ENCODE measurements around the gene MYH6.

MYH6 gene

DNA sequence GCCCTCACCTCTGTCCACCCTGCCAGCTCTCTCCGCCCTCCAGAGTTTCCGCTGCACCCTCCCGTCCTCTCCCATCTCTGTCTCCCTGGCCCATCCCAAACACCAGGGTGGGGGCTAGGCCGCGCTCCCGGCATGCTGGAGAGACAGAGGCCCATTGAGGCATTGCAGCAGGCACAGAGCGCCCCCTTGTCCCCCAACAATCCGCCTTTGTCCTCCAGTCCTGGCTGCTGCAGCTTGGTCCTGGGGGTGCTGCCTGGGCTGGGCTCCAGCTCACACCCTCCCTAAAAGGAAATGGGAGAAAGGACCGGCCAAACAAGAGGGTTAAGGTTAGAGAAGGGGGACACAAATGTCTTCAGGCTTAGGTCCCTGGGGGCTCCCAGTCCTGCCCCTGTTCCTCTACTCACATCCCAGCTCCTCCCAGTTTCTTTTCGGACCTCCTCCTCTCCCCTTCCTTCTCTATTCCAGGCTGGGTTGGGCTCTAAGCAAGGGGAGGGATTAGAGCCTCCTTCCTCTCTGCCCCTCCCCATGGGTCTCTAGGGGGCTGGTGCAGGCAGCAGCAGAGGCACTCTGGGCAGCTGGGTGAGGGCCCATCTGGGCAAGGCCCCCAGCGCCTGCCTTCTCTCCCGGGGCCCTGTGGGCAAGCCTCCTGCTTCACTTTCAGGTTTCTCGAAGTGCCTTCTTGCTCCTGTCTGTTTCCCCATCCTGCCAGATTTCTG, 31.4 kb downstream of the MYH6 start, which contains the start of gene CMTM5:
TSS of gene CMTM5 (plus strand) at position 565 of the 716 bp plus-strand sequence. CDS start 206 bp downstream, outside the sequence.
- no peak for DNase-seq (ENCODE audit: low read depth)

GRCh38 chr14:23375527-23376251, 32.4 kb downstream of the MYH6 start:
- DNase-seq (ENCODE audit: low read depth) = no peak

GRCh38 chr14:23373041-23373440, 35.0 kb downstream of the MYH6 start:
- DNase-seq (ENCODE audit: low read depth) = no peak

DNA sequence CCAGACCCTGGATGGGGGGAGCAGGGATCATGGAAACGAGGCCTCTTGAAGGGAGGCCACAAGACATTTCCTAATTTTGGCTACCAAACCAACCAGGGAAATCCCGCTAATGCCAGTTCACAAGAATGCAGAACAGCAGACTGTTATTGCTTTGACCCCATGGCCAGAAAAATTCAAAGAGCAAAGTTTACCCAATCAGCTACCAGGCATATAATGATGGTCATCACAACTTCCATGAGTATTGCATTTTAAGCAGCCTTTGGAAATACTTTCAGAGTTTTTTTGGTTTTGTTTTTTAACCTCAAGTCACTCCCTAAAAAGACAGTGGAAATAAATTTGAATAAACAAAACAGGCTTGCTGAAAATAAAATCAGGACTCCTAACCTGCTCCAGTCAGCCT, 35.6 kb downstream of the MYH6 start, which contains the start of gene IL25:
TSS of gene IL25 (plus strand) at position 301 of the 400 bp plus-strand sequence.
- no peak for DNase-seq (ENCODE audit: low read depth)

DNA sequence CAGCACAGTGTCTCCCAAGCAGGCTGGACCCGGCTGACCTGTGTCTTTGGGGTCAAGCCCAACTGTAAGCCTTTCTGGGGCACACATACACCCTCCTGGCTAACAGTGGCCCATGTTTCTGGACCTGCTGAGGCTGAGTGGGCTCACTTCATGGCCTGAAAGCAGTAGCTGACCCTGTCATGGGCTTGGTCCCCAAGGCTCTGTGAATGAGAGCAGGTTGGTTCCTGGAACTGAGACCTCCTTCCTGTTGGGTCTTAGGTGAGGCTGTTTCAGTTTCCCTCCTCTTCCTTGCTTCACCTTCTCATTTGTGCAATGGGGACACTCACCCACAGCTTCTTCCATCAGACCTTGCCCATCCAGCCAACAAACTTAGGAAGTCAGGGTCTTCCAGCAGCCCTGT, 36.2 kb downstream of the MYH6 start:
- no peak for DNase-seq (ENCODE audit: low read depth)

GRCh38 chr14:23370221-23370620, 37.9 kb downstream of the MYH6 start:
- DNase-seq (ENCODE audit: low read depth) = no peak

DNA sequence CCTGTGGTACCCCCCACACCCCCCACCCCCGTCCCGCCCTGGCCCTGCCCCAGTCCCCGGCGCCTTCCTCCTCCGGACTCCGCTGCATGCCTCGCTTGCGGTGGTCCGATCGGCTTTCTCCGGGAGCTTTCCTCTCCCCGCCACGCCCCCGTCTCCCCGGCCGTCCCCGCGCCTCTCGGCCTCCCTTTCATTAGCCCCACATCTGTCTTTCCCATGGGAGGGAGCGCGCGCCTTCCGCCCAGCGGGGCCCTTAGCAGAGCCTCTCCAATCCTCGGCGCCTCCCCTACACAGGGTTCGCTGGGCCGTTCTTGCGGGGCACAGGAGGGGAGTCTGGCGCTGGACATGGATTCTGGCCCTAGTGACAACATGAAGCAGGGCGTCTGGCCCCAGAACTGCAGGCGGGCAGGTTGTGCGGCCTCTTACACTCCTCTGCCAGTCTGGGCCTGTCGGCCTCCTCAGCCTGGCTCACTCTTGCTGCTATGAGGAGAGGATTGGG, 41.6 kb downstream of the MYH6 start:
- no peak for DNase-seq (ENCODE audit: low read depth)

DNA sequence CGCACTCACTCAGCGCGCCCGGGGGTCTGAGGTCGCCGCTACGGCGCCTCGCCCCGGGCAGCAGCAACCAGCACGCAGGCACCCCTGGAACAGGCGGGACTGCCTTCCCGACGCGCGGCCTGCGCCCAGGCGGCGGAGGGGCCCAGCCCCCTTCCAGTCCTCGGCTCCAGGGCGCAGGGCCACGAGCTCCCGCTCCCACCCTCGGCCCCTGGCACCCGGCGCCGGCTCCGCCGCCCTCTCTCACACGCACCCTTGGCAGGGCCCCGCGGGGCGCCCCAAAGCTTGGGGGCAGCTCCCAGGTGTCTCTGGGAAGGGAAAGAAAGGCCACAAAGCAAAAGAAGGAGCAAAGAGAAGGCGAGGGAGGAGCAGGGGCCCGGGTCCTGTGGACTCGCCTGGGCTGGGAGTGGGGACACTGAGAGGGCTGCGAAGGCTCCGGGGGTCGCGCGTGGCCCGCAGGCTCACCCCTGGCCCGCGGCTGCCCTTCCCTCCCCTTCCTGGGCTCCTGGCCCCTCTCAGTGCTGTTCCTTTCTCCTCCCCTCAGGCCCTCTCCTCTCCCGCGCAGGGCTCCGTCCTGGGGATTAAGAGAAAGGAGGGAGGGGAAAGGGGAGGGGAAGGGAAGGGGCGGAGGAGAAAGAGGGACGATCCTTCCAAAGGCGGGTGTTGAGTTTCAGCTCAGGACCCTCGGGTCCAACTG, 42.2 kb downstream of the MYH6 start:
- no peak for DNase-seq (ENCODE audit: low read depth)

DNA sequence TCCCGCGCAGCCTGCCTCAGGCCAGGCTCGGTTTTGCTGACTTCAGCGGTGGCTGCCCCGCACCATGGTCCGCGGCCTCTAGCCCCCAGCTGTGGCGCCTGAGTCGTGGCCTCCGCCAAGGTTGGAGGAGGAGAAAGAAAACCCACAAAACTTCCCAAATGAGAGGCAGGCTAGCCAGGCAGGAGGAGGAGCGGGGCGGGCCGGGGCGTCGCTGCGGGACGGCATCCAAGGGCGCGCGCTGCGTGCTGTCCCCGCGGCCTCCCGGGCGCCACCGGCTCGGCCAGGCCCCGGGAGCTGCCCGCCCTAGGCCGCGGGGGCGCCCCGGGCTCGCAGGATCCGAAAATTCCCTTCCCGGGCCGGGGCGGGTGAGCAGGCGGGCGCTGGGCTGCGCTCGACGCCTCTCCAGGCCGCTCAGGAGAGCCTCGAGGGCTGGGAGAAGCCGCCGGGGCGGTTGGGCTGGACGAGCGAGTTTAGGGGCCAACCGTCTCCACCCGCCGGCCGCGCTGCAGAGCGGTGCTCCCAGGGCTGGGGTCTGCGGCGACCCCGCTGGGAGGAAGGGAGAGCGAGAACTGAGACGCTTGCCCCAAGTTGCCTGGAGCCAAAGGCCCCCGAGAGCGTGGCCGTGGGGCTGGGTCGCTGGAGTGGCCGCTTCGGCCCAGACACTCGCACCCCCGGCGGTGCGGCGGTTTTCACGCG, 42.9 kb downstream of the MYH6 start, which contains the start of gene EFS:
TSS of gene EFS (minus strand) at position 137 of the 696 bp plus-strand sequence. CDS start 147 bp downstream, outside the sequence.
- DNase-seq (ENCODE audit: low read depth) = no peak

DNA sequence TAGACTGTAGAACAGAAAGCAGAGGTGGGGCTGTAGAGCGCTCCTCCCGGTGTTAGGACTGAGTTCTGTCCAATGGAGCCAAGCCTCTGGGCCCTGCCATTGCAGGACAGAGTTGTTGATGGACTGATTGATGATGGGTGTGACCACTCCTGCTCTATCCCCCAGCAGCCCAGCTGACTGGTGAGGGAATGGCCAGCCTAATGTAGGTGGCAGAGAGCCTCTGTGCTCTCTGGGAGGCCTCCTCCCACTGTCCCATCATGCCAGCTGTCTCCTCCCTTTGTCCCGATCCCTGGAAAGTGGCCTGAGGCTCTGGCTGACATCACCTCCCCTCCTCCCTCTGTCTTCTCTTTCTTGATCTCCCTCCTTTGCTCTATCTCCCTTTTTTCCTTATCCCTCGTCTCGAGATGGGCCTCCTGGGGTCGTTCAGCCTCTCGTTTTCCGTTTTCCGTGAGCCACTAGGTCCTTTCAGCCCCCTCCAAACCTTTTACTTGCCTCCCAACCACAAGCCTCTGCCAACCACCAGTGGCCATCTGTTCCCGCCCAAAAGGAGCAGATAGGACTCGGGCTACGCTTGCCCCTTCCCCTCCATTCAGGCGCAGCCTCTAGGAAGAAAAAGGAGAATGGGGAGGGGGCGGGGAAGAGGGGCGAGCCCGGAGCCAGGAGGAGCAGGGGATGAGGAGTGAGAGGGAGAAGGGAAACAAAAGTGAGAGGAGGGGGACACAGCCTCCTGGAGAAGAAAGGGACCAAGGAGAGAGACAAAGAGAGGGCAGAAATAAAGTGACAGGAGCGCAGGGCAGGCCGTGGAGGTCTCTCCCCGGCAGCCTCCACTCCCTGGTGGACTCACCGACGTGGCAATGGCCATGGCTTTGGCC, 43.7 kb downstream of the MYH6 start:
- no peak for DNase-seq (ENCODE audit: low read depth)

DNA sequence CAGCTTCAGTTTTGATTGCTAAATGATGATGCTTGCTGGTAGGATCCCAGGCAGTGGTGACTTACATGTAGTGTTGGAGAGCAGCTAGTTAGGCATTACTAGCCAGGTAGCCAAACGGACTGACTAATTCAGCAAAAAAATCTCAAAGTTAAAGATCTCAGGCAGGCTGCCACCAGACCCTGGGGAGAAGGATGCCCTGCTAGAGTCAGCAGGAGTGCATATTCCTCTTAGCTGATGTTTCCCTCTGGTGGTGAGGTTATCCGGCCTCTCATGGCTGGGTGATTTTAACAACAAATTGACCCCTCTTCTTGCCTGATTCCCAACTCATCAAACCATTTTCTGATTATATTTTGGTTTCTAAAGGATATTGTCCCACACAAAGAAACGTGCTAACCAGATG, 45.9 kb downstream of the MYH6 start:
- DNase-seq (ENCODE audit: low read depth) = no peak

GRCh38 chr14:23361763-23362162, 46.3 kb downstream of the MYH6 start:
- DNase-seq (ENCODE audit: low read depth) = no peak

GRCh38 chr14:23361320-23361719, 46.8 kb downstream of the MYH6 start:
- no peak for DNase-seq (ENCODE audit: low read depth)

- no peak for DNase-seq (ENCODE audit: low read depth)
Observed at GRCh38 chr14:23360496-23360895, 47.6 kb downstream of the MYH6 start.

DNA sequence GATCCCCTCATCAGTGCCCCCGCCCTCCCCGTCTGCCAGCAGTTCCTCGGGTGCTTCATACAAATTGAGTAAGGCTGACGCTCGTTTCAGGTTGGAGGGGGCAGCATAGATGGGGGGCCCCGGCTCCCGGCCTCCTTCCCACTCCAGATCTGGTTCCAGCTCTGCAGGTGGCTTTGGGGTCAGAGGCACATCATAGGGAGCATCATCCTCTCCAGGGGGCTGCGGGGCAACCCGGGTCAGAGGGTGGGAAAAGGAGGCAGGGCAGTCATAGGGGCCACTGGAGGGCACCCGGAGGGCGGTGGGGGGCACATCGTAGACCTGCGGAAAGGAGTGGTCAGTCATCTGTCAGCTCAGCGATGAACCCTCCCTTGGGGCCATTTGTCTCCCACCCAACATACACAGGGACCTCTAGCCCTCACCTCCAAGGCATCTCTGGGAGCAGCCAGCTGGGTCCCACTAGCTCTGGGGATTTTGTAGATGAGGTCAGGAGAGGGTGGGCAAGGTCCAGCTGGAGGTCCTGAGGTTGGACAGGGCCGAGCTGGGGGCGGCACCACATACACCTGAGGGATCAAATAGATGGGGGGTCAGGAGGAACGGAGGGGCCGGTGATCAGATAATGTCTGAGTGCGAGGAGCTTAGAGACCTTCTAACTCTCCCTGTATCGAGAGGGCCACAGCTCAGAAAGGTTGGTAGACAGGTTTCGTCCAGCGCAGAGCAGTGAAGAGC, 48.2 kb downstream of the MYH6 start:
- DNase-seq (ENCODE audit: low read depth) = no peak

- DNase-seq (ENCODE audit: low read depth) = no peak
Observed at GRCh38 chr14:23359167-23359626, 48.9 kb downstream of the MYH6 start.

GRCh38 chr14:23358553-23359166, 49.4 kb downstream of the MYH6 start:
- DNase-seq (ENCODE audit: low read depth) = no peak

DNA sequence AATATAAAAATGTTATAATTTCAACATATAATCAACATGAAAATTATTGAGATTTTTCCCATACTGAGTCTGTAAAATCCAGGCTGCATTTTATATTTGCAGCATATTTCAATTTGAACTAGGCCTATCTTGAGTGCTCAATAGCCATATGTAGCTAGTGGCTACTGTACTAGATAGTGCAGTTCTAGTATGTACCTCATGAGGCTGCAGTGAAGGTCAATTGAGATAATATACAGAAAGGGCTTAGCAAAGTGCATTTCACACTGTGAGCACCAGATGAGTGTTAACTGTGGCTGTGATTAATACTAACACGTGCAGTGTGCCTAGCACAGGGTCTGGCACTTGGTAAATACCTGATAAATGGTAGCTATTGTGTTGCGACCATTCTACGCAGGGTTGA, 50.0 kb downstream of the MYH6 start:
- no peak for DNase-seq (ENCODE audit: low read depth)

- DNase-seq (ENCODE audit: low read depth) = no peak
Observed at GRCh38 chr14:23357261-23357660, 50.8 kb downstream of the MYH6 start.

DNA sequence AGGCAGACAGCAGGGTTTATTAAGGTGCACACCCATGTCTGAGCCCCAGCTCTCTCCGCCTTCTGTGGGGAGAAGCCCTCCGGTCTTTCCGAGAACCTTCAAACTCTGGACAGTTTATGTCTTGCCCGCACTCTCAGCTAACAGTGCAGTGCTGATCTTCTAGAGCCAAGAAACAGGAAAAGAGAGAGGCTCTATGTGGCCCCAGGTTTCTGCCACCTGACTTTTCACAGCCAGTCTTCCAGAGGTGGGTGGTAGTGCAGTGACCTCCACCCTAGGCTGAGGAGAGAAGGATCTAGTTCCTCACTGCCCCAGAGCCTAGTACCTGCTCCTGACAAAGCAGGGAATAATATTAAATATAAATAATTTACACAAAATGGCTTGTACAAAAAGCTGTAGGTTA, 51.4 kb downstream of the MYH6 start:
- no peak for DNase-seq (ENCODE audit: low read depth)

Measured in stimulated activated CD8-positive, alpha-beta memory T cell treated with anti-CD3 and anti-CD28 coated beads, Interleukin-4, amount 100 ng/mL, for 24 hours (primary cell).